ENCODE results near the gene RTN4R.

The RTN4R gene

GRCh38 chr22:20198557-20199319 is 69.4 kb downstream of the RTN4R start:
- in situ Hi-C loops (cut with HindIII; ENCODE audit: low pct_ligation_motif_present, low sequenced_read_pairs), result no loop called here
- DNase-seq, result no peak

GRCh38 chr22:20197407-20198030 is 70.6 kb downstream of the RTN4R start:
- no peak for TF ChIP-seq CTCF (IDR thresholded peaks at IDR 0.05; ENCODE audit: low read depth, low read length, missing control alignments)
- DNase-seq, result no peak
- no peaks in the 10 kb centered on the region for H3K36me3 ChIP-seq (replicated peaks)
- H3K4me3 ChIP-seq (ENCODE audit: low read depth, low read length), result no peak overlapping the region
- peaks cover 12% of the 10 kb centered on the region for H3K27me3 ChIP-seq (replicated peaks)
- H3K27ac ChIP-seq, result no peak overlapping the region
- in situ Hi-C loops (cut with HindIII; ENCODE audit: low pct_ligation_motif_present, low sequenced_read_pairs), result no loop called here

More at GRCh38 chr22:20198557-20199319, 69.4 kb downstream of the RTN4R start:
- Histone ChIP-seq H3K27ac (no peak overlapping the region), H3K36me3 (replicated peaks) (no peaks in the 10 kb centered on the region), H3K4me3 (ENCODE audit: low read depth, low read length) (no peak overlapping the region), H3K27me3 (replicated peaks) (peaks cover 12% of the 10 kb centered on the region)
- no peak for TF ChIP-seq CTCF (IDR thresholded peaks at IDR 0.05; ENCODE audit: low read depth, low read length, missing control alignments)

- peaks cover 12% of the 10 kb centered on the region for H3K27me3 ChIP-seq (replicated peaks)
- in situ Hi-C loops (cut with HindIII; ENCODE audit: low pct_ligation_motif_present, low sequenced_read_pairs), result no loop called here
- no peak for TF ChIP-seq CTCF (IDR thresholded peaks at IDR 0.05; ENCODE audit: low read depth, low read length, missing control alignments)
- DNase-seq, result no peak
- H3K36me3 ChIP-seq (replicated peaks), result no peaks in the 10 kb centered on the region
- H3K27ac ChIP-seq, result no peak overlapping the region
- H3K4me3 ChIP-seq (ENCODE audit: low read depth, low read length), result no peak overlapping the region
Measured at GRCh38 chr22:20196094-20196842, 71.8 kb downstream of the RTN4R start.

- no peaks in the 10 kb centered on the region for H3K36me3 ChIP-seq (replicated peaks)
- in situ Hi-C loops (cut with HindIII; ENCODE audit: low pct_ligation_motif_present, low sequenced_read_pairs), result no loop called here
- no peak for DNase-seq
- H3K27ac ChIP-seq, result no peak overlapping the region
- no peak for TF ChIP-seq CTCF (IDR thresholded peaks at IDR 0.05; ENCODE audit: low read depth, low read length, missing control alignments)
- no peak overlapping the region for H3K4me3 ChIP-seq (ENCODE audit: low read depth, low read length)
- peaks cover 8% of the 10 kb centered on the region for H3K27me3 ChIP-seq (replicated peaks)
Measured at GRCh38 chr22:20194681-20195593, 73.2 kb downstream of the RTN4R start.

DNA sequence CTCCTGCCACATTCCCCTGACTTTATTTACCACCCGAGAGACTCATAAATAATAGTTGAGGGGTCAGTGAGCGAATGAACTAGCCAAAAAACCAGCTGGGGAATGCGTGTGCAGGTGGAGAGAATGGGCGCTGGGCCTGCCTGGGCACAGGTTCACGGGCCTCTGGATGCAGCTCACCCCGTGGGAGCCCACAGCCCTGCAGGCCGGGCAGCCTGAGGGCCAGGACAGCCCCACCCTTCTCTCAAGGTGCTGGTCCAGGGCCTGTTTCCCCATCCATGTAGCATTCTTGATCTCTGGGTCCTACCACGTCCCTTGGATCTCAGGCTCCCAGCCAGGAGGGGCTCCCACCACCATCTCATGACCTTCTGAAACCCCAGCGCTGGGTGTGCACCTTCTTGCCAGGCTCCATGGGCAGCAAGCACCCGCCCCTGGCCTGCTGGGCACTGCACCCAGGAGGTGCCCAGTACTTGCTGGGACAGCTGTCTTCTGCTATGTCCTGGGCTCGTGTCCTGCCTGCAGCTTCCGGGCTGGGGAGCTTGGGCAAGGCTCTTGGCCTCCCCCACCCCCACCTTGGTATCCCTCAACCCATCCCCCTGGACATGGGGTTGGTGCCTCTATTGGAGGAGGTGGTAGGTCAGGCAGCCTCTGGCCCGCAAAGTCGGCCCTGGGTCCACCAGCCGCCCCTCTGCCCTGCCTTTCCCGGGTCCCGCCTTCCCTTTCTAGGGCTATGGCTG is 74.2 kb downstream of the RTN4R start:
- H3K27me3 ChIP-seq (replicated peaks), result peaks cover 3% of the 10 kb centered on the region
- no peak overlapping the region for H3K27ac ChIP-seq
- no peaks in the 10 kb centered on the region for H3K36me3 ChIP-seq (replicated peaks)
- H3K4me3 ChIP-seq (ENCODE audit: low read depth, low read length), result no peak overlapping the region
- TF ChIP-seq CTCF (IDR thresholded peaks at IDR 0.05; ENCODE audit: low read depth, low read length, missing control alignments), result no peak
- in situ Hi-C loops (cut with HindIII; ENCODE audit: low pct_ligation_motif_present, low sequenced_read_pairs), result no loop called here
- DNase-seq, result no peak
